GM06990 (cell line): Measurements from ENCODE around the gene ACP2.
A peak's percentile ranks its signal among the peaks of the same experiment; 100 is the strongest.

Source experiments
- DNase-seq: peaks from one replicate; pipeline ENCODE4 v3.0.0-alpha.2; 2011; ENCODE audit not compliant: insufficient read length; ENCODE audit errors: extremely low read depth
- H3K27me3 ChIP-seq: replicated peaks from 2 replicates; pipeline ENCODE4 v1.6.0; 2011; ENCODE audit warnings: low read length; ENCODE audit not compliant: control insufficient read depth, insufficient read depth
- H3K36me3 ChIP-seq: 2 replicates; pipeline ENCODE4 v1.5.1; 2011; ENCODE audit warnings: low read length; ENCODE audit not compliant: control insufficient read depth, insufficient read depth
- H3K4me3 ChIP-seq: replicated peaks from 2 replicates; pipeline ENCODE4 v1.5.1; 2011; ENCODE audit warnings: low read depth, mild to moderate bottlenecking, control low read depth, low read length
- CTCF ChIP-seq: IDR thresholded peaks from 2 replicates; pipeline ENCODE4 v1.5.1; 2011; ENCODE audit warnings: low read length, control low read depth, mild to moderate bottlenecking, inconsistent platforms; ENCODE audit not compliant: insufficient read depth, poor library complexity, severe bottlenecking

The ACP2 gene

GRCh38 chr11:47271961-47272661 lies 23.5 kb upstream of the ACP2 start:
- TF ChIP-seq CTCF = no peak
- DNase-seq = no peak
- H3K36me3 ChIP-seq = peaks cover 10% of the 10 kb centered on the region
- peak overlapping the region; percentile 31 for H3K4me3 ChIP-seq
- no peaks in the 10 kb centered on the region for H3K27me3 ChIP-seq

- no peak for TF ChIP-seq CTCF
- Histone ChIP-seq H3K27me3 (no peaks in the 10 kb centered on the region), H3K4me3 (peak overlapping the region; percentile 86), H3K36me3 (peaks cover 5% of the 10 kb centered on the region)
- DNase-seq = no peak
These were observed 22.7 kb upstream of the ACP2 start for GRCh38 chr11:47271328-47271727.

- peak; percentile 24 for DNase-seq
- Histone ChIP-seq H3K36me3 (peaks cover 5% of the 10 kb centered on the region), H3K4me3 (peak overlapping the region; percentile 86), H3K27me3 (no peaks in the 10 kb centered on the region)
- no peak for TF ChIP-seq CTCF
These were observed 22.0 kb upstream of the ACP2 start for GRCh38 chr11:47270331-47271271.

GRCh38 chr11:47269829-47270305 lies 21.3 kb upstream of the ACP2 start, which contains the start of gene MADD:
Gene MADD (plus strand): TSS chr11:47270133.
- H3K27me3 ChIP-seq = no peaks in the 10 kb centered on the region
- DNase-seq = peak; percentile 96
- TF ChIP-seq CTCF = peak; percentile 13
- peak within 1 kb of the TSS; percentile 86 for H3K4me3 ChIP-seq
- peaks cover 5% of the 10 kb centered on the region for H3K36me3 ChIP-seq

- H3K27me3 ChIP-seq = no peaks in the 10 kb centered on the region
- TF ChIP-seq CTCF = no peak
- peak overlapping the region; percentile 86 for H3K4me3 ChIP-seq
- peak; percentile 94 for DNase-seq
- H3K36me3 ChIP-seq = no peaks in the 10 kb centered on the region
These were observed 20.6 kb upstream of the ACP2 start for GRCh38 chr11:47269002-47269828.
